Tibial artery (tissue), 4 donors: Measurements from ENCODE around the gene ELAVL2.
"Not testable (repeated sequence)": the region's sequence is repeated elsewhere in the genome, so short reads cannot be mapped to it uniquely, and the experiment has no call there.

Source experiments
- DNase-seq, 2 donors: peaks; one replicate each; pipeline ENCODE4 v3.0.0-alpha.2; 2019
- H3K27ac ChIP-seq, 2 donors: fragments of 200-600 bp; sonication (generic) in 1 of 2; 1 replicate in 1 of 2; 2 replicates in 1 of 2; pipeline ENCODE4 v1.5.1; 2018 to 2019; ENCODE audit warnings: mild to moderate bottlenecking in 1 of 2
- H3K27me3 ChIP-seq, 2 donors: fragments of 200-600 bp; sonication (generic) in 1 of 2; one replicate each; pipeline versions ENCODE4 v1.5.1 to v1.6.0; 2016 to 2019
- H3K36me3 ChIP-seq, 3 donors: fragments of 200-600 bp; sonication (generic) in 2 of 3; one replicate each; pipeline ENCODE4 v1.5.1; 2016 to 2019; ENCODE audit warnings: mild to moderate bottlenecking in 2 of 3
- H3K4me1 ChIP-seq, 4 donors: fragments of 200-600 bp; sonication (generic) in 2 of 4; 1 replicate in 3 of 4; 2 replicates in 1 of 4; pipeline ENCODE4 v1.5.1; 2016 to 2019
- H3K4me3 ChIP-seq, 2 donors: fragments of 200-600 bp; sonication (generic) in 1 of 2; 1 replicate in 1 of 2; 2 replicates in 1 of 2; pipeline ENCODE4 v1.5.1; 2018 to 2019; ENCODE audit warnings: mild to moderate bottlenecking in 2 of 2
- H3K9me3 ChIP-seq, 3 donors: fragments of 200-600 bp; sonication (generic) in 1 of 3; one replicate each; pipeline ENCODE4 v1.5.1; 2016 to 2019
- CTCF ChIP-seq, 2 experiments: fragments of 200-600 bp in 1 of 2; fragments of 450-650 bp in 1 of 2; IDR thresholded peaks; one replicate each; pipeline ENCODE4 v1.5.1; 2017 to 2019; ENCODE audit warnings: antibody characterized with exemption in 2 of 2, mild to moderate bottlenecking in 1 of 2, moderate library complexity in 1 of 2
- intact Hi-C: fragments of 100-400 bp; cut with DNase I; formaldehyde crosslinking; loops from one replicate; pipeline ENCODE4 v1.15.0; 2023; ENCODE audit warnings: low total_unique reads

Gene ELAVL2

GRCh38 chr9:23725279-23725946, 100.6 kb downstream of the ELAVL2 start:
- H3K4me3 ChIP-seq, result no peak overlapping the region
- no peak for TF ChIP-seq CTCF (IDR thresholded peaks at IDR 0.05)
- DNase-seq, result no peak
- no peaks in the 10 kb centered on the region for H3K36me3 ChIP-seq
- no peak overlapping the region for H3K27ac ChIP-seq
- no peaks in the 10 kb centered on the region for H3K4me1 ChIP-seq
- intact Hi-C loops, result no loop called here
- H3K9me3 ChIP-seq, result no peaks in the 10 kb centered on the region
- no peaks in the 10 kb centered on the region for H3K27me3 ChIP-seq

GRCh38 chr9:23723672-23724071, 102.4 kb downstream of the ELAVL2 start:
- Histone ChIP-seq H3K9me3 (no peaks in the 10 kb centered on the region), H3K36me3 (no peaks in the 10 kb centered on the region), H3K27ac (no peak overlapping the region), H3K4me3 (no peak overlapping the region), H3K27me3 (no peaks in the 10 kb centered on the region), H3K4me1 (no peaks in the 10 kb centered on the region)
- DNase-seq, result no peak
- TF ChIP-seq CTCF (IDR thresholded peaks at IDR 0.05), result no peak
- intact Hi-C loops, result no loop called here

- H3K36me3 ChIP-seq, H3K4me3 ChIP-seq, H3K9me3 ChIP-seq, H3K27me3 ChIP-seq, DNase-seq, H3K4me1 ChIP-seq, intact Hi-C loops, H3K27ac ChIP-seq: not testable (repeated sequence)
Measured at GRCh38 chr9:23723048-23723447, 103.0 kb downstream of the ELAVL2 start.

GRCh38 chr9:23721466-23721865, 104.6 kb downstream of the ELAVL2 start:
- H3K4me3 ChIP-seq, result no peak overlapping the region
- H3K9me3 ChIP-seq, result no peaks in the 10 kb centered on the region
- TF ChIP-seq CTCF (IDR thresholded peaks at IDR 0.05), result no peak
- intact Hi-C loops, result no loop called here
- H3K27me3 ChIP-seq, result no peaks in the 10 kb centered on the region
- H3K27ac ChIP-seq, result no peak overlapping the region
- no peak for DNase-seq
- H3K4me1 ChIP-seq, result no peaks in the 10 kb centered on the region
- no peaks in the 10 kb centered on the region for H3K36me3 ChIP-seq

GRCh38 chr9:23717505-23717904, 108.5 kb downstream of the ELAVL2 start:
- Histone ChIP-seq H3K9me3 (no peaks in the 10 kb centered on the region), H3K27ac (no peak overlapping the region), H3K27me3 (no peaks in the 10 kb centered on the region), H3K4me3 (no peak overlapping the region), H3K36me3 (no peaks in the 10 kb centered on the region), H3K4me1 (no peaks in the 10 kb centered on the region)
- intact Hi-C loops, result no loop called here
- DNase-seq, result no peak
- no peak for TF ChIP-seq CTCF (IDR thresholded peaks at IDR 0.05)

- intact Hi-C loops, result no loop called here
- TF ChIP-seq CTCF (IDR thresholded peaks at IDR 0.05), result no peak
- Histone ChIP-seq H3K36me3 (no peaks in the 10 kb centered on the region), H3K4me3 (no peak overlapping the region), H3K4me1 (no peaks in the 10 kb centered on the region), H3K27me3 (no peaks in the 10 kb centered on the region), H3K27ac (no peak overlapping the region), H3K9me3 (no peaks in the 10 kb centered on the region)
- DNase-seq, result no peak
Measured at GRCh38 chr9:23707249-23707648, 118.8 kb downstream of the ELAVL2 start.
